GM18870 (cell line): ENCODE data around the gene SERF1A.
"Not testable (repeated sequence)": the region's sequence is repeated elsewhere in the genome, so short reads cannot be mapped to it uniquely, and the experiment has no call there.

Experiments
- ATAC-seq: cut with Tn5 transposase; IDR thresholded peaks from one replicate; pipeline ENCODE4 v1.9.1; 2021; ENCODE audit warnings: moderate library complexity; ENCODE audit not compliant: unreplicated experiment

The SERF1A gene

DNA sequence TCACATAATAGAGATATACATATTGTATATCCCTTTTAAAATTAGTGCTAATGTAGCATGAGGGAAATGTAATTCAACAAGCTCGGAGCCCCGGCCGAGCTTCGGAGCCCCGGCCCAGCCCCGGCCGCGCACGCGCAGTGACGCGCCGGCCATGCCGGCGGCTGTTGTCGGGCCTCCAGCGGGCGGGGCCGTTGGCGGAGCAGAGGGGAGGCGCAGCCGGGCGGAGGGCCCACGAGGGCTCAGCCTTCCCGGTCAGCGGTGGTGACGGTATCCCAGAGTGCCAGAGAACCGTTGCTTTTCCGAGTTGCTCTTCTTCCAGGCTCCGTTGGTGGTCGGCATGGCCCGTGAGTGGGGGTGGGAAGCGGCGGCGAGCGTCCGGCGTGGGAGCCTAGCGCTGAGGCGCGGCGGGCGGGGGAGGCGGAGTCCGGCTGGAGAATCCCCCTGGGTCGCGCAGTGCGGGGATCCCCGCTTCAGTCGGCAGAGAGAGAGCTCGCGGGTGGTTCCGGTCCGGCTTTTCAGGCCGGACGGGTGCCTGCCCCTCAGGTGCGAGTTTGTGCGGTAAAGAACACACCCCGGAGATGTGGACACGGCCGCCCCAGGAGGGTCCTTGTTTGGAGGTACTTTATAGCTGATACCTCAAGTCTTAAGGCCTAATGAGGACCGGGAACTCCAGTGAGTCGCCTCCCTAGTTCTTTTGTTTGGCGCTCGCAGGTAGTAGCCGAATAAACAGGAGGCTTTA, at the start of gene SERF1A:
SERF1A (plus strand) TSS at position 137 of the 739 bp plus-strand sequence; CDS start at position 338, 201 bp downstream.
- ATAC-seq, result peak; percentile 69

DNA sequence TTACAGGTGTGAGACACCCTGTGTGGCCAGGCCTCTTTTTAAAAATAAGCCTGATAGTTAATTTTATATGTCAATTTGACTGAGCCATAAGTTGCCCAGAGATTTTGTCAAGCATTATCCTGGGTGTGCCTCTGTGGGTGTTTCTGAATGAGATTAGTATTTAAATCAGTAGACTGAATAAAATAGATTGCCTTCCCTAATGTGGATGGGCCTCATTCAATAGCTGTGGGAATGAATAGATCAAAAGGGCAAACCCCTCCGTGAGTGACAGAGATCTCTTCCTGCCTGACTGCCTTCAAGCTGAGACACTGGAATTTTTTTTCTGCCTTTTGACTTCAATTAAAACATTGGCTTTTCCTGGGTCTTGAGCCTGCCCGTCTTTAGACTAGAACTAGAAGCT, 33.7 kb upstream of the SERF1A start:
- not testable (repeated sequence) for ATAC-seq

DNA sequence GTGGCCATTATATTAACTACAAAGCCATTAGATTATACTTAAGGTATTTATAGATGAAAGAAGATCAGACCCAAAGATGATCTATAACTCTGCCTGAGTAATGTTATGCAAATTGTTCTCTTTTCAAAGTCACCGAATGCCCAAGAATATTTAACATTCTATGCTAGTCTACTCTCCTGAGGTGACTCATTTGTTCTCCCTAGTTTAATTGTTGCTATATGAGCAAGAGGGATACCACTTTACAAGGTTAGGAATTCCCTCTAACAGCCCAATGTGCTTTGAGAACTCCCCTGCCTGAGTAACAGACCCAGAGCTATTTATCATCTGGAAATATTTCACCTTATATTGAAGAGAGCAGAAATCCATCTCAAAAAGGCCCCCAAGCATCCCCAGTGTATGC, 29.8 kb upstream of the SERF1A start:
- ATAC-seq, result not testable (repeated sequence)

DNA sequence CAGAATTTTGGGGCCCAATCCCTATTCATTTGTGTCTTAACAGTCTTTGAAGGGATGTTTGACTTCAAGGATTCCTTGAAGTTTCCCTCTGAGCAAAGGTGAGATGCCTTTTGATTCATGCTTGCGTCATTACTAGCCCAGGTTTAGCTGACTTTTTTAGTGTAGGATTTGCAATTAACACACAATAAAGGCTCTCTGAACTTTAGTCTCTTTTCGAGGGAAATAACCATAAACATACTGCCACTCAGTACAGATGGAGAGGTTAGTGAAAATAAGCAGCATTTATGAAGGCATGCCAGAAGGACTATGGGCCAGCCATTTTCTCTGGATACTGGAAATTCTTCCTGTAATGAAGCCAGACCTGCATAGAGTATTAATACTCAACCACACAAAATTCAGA, 4.4 kb upstream of the SERF1A start:
- not testable (repeated sequence) for ATAC-seq

DNA sequence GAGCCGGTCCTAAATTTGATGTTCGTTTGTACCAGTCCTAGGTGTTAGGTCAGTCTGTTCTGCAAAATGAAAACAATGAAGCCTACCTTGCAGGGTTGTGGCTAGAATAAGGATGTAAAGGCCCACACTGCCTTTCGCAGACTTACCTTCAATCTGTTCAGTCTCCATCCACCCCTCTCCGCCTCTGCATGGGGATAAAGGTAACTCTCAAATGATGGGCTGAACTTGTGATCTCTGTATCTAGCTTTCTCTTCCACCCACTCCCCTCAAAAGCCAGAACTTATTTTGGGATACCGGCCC, 753 bp downstream of the SERF1A start:
- peak; percentile 32 for ATAC-seq

DNA sequence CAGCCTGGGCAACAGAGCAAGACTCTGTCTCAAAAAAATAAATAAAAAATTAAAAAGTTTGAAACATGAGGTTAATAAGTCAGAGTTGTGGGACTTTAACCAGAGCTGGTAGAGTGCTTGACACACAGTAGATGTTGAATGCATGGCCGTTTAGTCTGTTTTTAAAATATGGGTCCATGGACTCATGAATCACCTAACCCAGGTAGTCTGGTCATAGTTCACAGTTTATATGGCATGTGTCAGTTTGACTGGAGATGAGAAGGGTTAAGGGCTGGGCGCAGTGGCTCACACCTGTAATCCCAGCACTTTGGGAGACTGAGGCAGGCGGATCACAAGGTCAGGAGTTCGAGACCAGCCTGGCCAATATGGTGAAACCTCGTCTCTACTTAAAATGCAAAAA, 6.2 kb downstream of the SERF1A start:
- ATAC-seq, result not testable (repeated sequence)

DNA sequence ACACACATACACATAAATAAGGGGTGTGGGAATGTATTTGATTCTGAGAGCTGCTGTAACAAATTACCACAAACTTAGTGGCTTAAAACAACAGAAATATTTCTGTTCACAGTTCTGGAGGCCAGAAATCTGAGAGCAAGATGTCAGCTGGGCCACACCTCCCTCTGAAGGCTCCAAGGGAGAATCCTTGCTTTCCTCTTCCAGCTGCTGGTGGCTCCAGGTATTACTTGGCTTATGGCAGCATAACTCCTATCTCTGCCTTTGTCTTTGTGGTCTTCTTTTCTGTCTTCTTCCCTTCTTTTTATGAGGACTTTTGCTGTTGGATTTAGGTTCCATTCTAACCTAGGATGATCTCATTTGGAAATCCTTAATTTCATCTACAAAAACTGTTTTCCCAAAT, 16.4 kb downstream of the SERF1A start:
- not testable (repeated sequence) for ATAC-seq

DNA sequence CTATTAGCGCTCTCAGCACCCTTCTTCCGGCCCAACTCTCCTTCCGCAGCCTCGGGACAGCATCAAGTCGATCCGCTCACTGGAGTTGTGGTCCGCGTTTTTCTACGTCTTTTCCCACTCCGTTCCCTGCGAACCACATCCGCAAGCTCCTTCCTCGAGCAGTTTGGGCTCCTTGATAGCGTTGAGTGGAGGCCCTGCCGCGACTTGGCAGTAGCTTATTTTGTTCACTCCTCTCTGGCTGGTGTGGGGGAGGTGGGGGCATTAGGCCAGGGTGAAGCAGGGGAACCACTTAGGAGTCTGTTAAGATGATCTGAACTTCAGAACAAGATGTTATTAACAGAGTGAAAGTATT, 24.7 kb downstream of the SERF1A start:
- ATAC-seq, result not testable (repeated sequence)

DNA sequence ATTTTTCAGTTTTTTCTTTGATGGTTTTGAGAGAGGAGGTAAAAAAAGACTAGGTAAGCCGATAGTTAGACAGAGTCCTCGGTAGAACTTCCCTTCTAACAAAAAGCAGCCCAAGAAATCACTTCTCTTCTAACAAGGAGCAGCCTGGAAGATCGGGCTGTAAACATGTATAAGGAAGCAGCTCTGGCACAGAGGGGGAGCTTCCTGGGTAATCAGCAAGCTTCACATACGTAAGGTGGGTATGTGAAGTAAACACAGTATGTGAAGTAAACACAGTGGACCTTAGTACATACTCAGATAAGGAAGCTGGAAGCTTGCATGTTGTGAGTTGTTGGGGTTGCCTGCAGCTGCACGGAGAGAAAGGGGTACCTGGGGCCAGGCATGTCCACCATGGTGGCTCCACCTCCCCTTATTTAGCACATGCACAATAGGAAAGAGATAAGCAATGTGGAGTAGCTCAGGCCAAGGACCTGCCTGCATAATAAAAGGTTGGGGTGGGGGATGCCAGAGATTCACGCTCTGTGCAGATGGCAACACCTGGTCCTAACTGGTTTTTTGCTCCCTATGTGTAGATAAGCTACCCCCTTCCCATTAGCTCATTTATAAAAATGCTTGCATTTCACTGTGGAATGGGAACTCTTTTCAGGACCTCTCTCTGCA, 31.4 kb downstream of the SERF1A start:
- not testable (repeated sequence) for ATAC-seq

DNA sequence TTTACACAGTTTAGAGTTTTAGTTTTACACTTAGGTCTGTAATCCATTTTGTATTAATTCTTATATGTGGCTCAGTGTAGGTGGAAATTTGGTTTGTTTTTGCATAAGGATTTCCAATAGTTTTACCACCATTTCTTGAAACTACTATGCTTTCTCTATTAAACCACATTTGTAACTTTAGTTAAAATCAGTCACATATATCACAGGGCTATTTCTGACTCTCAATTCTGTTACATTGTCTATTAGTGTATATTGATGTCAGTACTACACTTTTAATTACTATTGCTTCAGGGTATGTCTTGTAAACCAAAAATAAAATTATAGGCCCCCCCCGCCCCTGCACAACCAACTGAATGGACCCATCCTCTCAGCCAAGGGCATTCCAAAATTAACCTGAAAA, 32.1 kb downstream of the SERF1A start:
- ATAC-seq, result not testable (repeated sequence)

DNA sequence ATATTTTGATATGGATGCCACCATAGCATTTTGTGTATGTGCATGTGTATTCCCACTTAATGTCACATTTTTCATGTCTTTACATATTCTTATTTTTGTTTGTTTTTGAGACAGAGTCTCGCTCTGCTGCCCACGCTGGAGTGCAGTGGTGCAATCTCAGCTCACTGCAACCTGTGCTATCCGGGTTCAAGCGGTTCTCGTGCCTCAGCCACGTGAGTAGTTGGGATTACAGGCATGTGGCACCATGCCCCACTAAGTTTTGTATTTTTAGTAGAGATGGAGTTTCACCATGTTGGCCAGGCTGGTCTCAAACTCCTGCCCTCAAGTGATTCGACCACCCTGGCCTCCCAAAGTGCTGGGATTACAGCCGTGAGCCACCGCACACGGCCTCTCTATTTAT, 52.6 kb downstream of the SERF1A start:
- not testable (repeated sequence) for ATAC-seq
